HK-2 (cell line): ENCODE measurements around the gene SAMD11.
A peak's percentile ranks its signal among the peaks of the same experiment; 100 is the strongest.
"Not testable (repeated sequence)": the region's sequence is repeated elsewhere in the genome, so short reads cannot be mapped to it uniquely, and the experiment has no call there.

Source experiments
- DNase-seq: peaks from one replicate; pipeline ENCODE4 v3.0.0-alpha.2; 2018; ENCODE audit not compliant: unreplicated experiment

SAMD11 gene, protein sequence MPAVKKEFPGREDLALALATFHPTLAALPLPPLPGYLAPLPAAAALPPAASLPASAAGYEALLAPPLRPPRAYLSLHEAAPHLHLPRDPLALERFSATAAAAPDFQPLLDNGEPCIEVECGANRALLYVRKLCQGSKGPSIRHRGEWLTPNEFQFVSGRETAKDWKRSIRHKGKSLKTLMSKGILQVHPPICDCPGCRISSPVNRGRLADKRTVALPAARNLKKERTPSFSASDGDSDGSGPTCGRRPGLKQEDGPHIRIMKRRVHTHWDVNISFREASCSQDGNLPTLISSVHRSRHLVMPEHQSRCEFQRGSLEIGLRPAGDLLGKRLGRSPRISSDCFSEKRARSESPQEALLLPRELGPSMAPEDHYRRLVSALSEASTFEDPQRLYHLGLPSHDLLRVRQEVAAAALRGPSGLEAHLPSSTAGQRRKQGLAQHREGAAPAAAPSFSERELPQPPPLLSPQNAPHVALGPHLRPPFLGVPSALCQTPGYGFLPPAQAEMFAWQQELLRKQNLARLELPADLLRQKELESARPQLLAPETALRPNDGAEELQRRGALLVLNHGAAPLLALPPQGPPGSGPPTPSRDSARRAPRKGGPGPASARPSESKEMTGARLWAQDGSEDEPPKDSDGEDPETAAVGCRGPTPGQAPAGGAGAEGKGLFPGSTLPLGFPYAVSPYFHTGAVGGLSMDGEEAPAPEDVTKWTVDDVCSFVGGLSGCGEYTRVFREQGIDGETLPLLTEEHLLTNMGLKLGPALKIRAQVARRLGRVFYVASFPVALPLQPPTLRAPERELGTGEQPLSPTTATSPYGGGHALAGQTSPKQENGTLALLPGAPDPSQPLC

GRCh38 chr1:923131-923990 is at the start of gene SAMD11:
TSS of gene SAMD11 (plus strand) at chr1:923923. CDS start at chr1:924432, 509 bp downstream.
- DNase-seq, result peak; percentile 79

DNA sequence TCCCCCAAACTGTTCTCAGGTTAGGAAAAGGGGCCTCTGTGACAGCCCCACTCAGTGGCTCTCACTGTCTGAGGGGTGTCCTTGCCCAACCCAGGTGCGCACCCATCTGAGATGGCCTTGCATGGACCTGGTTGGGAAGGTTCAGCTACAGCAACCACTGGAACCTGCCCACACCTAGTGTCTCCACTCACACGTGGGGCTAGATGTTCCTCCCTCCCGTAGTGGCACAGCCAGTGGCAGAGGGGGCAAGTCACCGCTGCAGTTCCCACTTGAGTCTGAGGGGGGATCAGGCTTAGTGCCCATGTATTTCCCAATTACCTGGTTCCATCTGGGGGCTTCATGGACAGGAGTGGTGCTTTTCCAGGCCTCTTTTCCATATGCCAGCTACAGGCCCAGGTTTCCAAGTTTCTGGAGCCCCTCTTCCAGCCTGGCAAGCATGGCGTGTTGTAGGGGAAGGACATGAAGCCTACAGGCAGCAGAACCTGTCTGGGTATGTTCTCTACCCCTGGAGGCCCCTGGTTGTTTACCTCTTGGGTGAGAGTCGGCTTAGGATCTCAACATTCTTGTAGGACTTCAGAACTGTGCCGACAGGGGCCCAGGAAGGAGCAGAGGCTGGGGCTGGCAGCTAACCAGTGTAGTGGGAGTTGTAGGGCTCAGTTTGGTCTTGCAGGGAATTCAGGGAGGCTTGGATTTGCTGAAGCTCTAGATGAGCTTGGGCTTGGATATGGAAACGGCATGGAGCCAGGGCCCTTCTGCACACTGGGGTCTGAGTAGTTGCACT is 47.1 kb upstream of the SAMD11 start:
- DNase-seq, result not testable (repeated sequence)

DNA sequence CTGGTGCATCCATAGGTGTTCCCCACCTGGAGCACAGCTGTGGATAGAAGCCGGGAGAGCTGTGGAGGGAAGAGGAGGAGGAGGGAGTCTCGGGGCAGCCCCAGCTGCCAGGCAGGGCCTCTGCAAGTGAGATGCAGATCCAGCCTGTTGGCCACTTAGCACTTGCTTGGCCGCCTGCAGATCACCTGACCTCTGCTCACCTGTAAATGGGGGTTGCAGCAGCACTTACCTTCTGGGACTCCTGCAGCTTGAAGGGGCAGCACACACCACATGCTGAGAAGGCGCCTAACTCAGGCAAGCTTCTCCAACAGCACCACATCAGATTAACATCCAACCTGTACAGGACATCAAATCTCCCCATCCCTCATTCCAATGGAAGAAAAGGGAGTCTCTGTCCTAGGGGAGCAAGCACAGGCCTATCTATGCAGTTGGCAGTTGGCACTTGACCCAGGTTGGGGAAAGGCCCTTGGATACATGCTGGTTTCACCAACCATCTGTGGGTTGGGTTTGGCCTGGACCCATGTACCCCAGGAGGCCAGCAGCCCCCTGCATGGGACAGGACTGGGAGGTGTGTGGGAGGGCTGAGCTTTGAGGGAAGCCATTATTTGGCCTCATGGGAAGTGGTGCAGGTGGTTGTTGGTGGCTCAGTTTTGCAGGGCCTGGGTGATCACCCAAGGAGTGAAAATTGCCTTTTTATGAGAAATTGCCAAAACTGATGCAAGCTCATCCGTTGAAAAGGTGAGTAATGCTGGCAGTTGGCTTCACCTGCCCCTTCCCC is 46.3 kb upstream of the SAMD11 start:
- not testable (repeated sequence) for DNase-seq

DNA sequence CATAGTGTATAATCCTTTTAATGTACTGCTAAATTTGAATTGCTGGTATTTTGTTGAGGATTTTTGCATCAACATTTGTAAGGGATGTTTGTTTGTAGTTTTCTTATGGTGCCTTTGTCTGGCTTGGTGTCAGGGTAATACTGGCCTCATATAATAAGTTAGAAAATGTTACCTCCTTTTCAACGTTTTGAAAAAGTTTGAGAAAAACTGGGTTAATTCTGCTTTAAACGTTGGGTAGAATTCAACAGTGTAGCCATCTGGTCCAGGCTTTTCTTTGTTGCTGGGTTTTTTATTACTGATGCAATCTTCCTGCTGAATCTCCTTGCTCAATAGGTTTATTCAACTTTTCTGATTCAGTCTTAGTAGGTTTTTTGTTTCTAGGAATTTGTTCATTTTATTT is 43.2 kb upstream of the SAMD11 start:
- not testable (repeated sequence) for DNase-seq

DNA sequence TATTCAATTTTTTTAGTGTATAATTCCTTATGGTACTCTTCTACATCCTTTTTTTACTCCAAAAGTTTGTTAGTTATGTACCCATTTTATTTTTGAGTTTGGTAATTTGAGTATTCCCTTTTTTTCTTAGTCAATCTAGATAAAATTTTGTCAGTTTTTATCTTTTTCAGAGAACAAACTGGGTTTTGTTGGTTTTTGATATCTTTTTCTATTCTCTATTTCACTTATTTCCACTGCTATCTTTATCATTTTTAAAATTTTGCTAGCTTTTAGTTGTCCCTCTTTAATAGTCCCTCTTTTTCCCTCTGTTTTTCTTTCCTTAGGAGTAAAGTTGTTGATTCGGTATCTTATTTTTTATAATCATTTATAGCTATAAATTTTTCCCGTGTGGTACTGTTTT is 42.8 kb upstream of the SAMD11 start:
- not testable (repeated sequence) for DNase-seq

DNA sequence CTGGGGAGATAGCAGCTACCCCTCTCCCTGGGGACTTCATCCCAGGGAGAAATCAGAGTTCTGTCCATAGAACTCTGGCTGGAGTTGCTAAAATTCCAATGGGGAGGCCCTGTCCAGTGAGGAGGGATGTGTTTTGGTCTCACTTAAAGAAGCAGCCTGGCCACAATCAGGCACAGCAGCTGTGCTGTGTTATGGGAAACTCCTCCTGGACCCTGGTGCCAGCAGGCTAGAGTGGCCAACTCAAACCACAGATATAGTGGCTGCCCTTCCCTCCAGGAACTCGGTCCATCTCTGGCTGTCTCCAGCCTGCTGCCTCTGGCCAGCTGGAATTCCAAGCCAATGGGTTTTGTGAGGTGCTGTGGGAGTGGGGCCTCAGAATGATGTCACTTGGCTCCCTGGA is 37.4 kb upstream of the SAMD11 start:
- no peak for DNase-seq

- no peak for DNase-seq
These were observed 37.0 kb upstream of the SAMD11 start for GRCh38 chr1:886760-887159.

DNA sequence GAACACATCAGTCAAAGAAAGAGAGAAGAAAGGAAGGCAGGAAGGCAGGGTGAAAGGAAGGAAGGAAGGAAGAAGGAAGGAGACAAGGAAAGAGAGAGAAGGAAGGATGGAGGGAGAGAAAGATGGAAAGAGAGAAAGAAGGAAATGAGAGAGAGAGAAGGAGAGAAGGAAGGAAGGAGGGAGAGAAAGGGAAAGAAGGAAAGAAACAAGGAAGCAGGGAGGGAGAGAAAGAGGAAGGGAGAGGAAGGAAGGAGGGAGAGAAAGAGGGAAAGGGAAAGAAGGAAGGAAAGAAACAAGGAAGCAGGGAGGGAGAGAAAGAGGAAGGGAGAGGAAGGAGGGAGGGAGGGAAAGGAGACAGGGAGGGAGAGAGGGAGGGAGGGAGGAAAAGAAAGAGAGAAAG is 35.4 kb upstream of the SAMD11 start:
- no peak for DNase-seq

DNA sequence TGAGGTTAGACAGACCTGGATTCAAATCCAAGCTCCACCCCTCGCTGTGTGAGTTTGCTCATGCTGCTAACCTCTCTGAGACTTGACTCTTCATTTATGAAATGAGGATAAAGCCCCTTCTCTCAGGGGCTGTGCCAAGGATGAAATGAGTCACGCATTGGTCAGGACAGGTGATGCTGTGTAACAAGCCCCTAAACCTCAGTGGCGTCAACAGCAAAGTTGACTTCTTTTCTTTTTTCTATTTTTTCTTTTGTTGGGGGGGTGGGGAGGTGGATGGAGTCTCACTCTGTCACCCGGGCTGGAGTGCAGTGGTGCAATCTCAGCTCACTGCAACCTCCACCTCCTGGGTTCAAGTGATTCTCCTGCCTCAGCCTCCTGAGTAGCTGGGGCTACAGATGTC is 33.9 kb upstream of the SAMD11 start:
- not testable (repeated sequence) for DNase-seq

DNA sequence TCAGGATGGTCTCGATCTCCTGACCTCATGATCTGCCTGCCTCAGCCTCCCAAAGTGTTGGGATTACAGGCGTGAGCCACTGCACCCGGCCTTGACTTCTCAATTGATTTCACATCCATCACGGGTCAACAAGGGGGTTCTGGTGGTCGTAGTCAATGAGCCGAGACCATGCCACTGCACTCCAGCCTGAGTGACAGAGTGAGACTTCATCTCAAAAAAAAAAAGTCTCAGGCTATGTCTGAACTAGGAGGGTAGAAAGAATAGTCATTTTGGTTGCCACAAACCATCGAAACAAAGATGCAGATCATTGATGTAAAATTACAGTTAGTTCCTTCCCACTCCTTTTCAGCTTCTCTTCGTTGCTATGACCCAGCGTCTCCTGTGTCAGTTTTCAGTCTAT is 33.5 kb upstream of the SAMD11 start:
- DNase-seq, result not testable (repeated sequence)

DNA sequence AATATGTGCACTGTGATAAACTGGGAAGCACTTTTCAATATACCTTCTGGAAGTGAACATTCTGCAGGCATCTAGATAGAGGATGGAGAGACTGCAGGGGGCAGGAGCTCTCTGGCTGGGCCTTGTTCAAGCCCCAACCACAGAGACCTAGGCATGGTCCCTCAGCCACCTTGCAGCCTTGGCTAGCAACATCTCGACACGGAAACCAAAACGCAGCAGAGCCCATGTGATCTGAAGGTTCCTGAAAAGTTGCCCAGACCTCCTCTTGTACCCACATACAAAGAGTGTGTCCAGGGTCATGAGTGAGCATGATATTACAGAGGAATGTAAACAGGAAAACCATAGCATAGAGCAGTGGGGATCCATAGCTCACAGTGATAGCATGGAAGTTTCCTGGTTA is 33.1 kb upstream of the SAMD11 start:
- DNase-seq, result no peak

DNA sequence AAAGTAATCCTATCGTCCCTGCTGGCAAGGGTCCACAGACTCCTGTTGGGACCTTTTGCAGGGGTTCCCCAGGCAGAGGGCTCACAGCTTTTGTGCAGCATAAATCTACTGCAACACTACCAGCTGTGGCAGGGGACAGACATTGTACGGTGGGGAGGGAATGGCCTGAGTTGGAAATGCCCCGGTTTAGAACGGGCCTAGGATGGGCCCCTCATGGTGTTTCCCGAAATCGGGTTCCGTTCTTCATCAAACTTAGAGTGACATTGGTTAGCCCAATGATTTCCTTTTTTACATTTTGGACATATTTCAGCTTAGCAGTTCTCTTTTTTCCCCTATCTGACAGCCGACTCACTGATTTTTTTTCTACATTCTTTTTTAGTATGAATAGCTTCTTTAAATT is 26.5 kb upstream of the SAMD11 start:
- DNase-seq, result no peak

GRCh38 chr1:897951-898350 is 25.8 kb upstream of the SAMD11 start:
- not testable (repeated sequence) for DNase-seq

DNA sequence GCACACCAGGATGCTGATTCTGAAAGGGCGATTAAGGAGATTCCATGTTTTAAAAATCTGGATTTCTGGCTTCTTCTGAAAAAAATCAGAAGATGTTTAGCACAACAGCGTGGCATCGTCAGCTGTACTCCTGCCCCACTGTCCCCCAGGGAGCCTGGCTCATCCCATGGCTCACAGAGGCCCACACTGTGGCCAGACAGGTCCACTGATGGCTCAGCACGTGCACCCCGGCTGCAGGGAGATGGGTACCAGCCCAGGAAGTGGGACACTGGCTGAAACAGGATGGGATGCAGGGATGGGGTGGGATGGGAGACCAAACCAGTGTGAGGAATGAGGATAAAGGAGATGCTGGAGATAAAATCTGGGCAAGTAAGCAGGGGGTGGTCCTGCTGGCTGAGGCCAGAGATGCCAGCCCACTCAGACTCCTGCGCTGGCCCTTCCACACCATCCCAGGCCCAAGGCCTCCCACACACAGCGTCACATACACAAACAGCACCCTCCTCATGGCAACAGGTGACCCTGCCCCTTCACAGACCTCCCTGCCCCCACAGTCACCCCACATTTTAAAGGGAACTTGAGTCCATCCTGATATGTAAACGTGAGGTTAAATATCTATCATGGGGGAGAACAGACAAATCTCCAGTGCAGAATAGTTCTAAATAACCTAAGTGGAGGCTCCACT is 23.9 kb upstream of the SAMD11 start:
- DNase-seq, result no peak

- no peak for DNase-seq
These were observed 22.4 kb upstream of the SAMD11 start for GRCh38 chr1:901108-901859.

- DNase-seq, result no peak
These were observed 20.9 kb upstream of the SAMD11 start for GRCh38 chr1:902802-903201.

DNA sequence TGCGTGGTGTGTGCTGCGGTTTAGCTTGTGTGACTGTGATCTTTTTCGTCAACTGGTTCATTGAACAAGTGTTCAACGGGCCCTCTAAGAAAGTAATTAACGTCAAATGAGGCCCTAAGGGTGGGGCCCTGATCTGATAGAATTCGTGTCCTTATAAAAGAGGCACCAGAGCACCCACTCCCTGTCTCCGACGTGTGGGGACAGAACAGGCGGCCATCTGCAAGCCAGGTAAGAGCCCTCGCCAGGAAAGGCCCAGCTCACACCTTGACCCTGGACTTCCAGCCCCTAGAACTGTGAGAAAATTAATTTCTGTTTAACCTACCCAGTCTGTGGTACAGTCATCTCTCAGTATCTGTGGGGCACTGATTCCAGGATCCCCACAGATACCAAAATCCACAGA is 20.4 kb upstream of the SAMD11 start:
- no peak for DNase-seq

GRCh38 chr1:903721-904271 is 19.9 kb upstream of the SAMD11 start:
- no peak for DNase-seq
